HEK293T (cell line): ENCODE measurements around the gene SECISBP2.

Experiments used
- CTCF ChIA-PET: fragments of 350-600 bp; formaldehyde crosslinking; extraction: SDS; loops from one replicate; lab custom pipeline; 2021; ENCODE audit warnings: antibody characterized with exemption, inconsistent platforms; lab: Yijun Ruan, JAX
- POLR2A ChIA-PET: fragments of 350-600 bp; formaldehyde crosslinking; extraction: SDS; loops from one replicate; lab custom pipeline; 2020; ENCODE audit warnings: antibody characterized with exemption, inconsistent platforms; lab: Yijun Ruan, JAX
- DNase-seq: peaks from one replicate; pipeline ENCODE4 v3.0.0; 2012; ENCODE audit warnings: mixed read lengths; ENCODE audit errors: extremely low spot score
- ARNT ChIP-seq: fragments of 450-650 bp; IDR thresholded peaks from 2 replicates; pipeline ENCODE4 v1.6.1; 2017; ENCODE audit warnings: mild to moderate bottlenecking
- BHLHE40 ChIP-seq: fragments of 450-650 bp; IDR thresholded peaks from 2 replicates; pipeline ENCODE4 v1.6.1; 2016; ENCODE audit warnings: mild to moderate bottlenecking, moderate library complexity, borderline replicate concordance
- CTBP1 ChIP-seq: fragments of 450-650 bp; IDR thresholded peaks from 2 replicates; pipeline ENCODE4 v1.6.1; 2016; ENCODE audit warnings: borderline replicate concordance
- ELF4 ChIP-seq: fragments of 450-650 bp; IDR thresholded peaks from 2 replicates; pipeline ENCODE4 v1.6.1; 2017; ENCODE audit warnings: antibody characterized with exemption
- FOXA1 ChIP-seq: fragments of 450-650 bp; IDR thresholded peaks from 2 replicates; pipeline ENCODE4 v1.6.1; 2016; ENCODE audit warnings: mild to moderate bottlenecking
- FOXK2 ChIP-seq: fragments of 450-650 bp; IDR thresholded peaks from 2 replicates; pipeline ENCODE4 v1.6.1; 2016; ENCODE audit warnings: mild to moderate bottlenecking
- FOXM1 ChIP-seq: fragments of 450-650 bp; IDR thresholded peaks from 2 replicates; pipeline ENCODE4 v1.6.1; 2017; ENCODE audit warnings: mild to moderate bottlenecking, borderline replicate concordance
- HDGF ChIP-seq: fragments of 450-650 bp; IDR thresholded peaks from 2 replicates; pipeline ENCODE4 v1.6.1; 2017; ENCODE audit warnings: antibody characterized with exemption, borderline replicate concordance
- L3MBTL2 ChIP-seq: fragments of 450-650 bp; conservative IDR thresholded peaks from 2 replicates; pipeline ENCODE4 v1.6.1; 2016; ENCODE audit warnings: mild to moderate bottlenecking
- LEF1 ChIP-seq: fragments of 450-650 bp; IDR thresholded peaks from 2 replicates; pipeline ENCODE4 v1.6.1; 2017; ENCODE audit warnings: mild to moderate bottlenecking, borderline replicate concordance
- NFRKB ChIP-seq: fragments of 450-650 bp; IDR thresholded peaks from 2 replicates; pipeline ENCODE4 v1.6.1; 2016; ENCODE audit warnings: mild to moderate bottlenecking, moderate library complexity
- PKNOX1 ChIP-seq: fragments of 450-650 bp; IDR thresholded peaks from 2 replicates; pipeline ENCODE4 v1.6.1; 2016
- SP1 ChIP-seq: fragments of 450-650 bp; IDR thresholded peaks from 2 replicates; pipeline ENCODE4 v1.6.1; 2017
- SUZ12 ChIP-seq: fragments of 450-650 bp; IDR thresholded peaks from 2 replicates; pipeline ENCODE4 v1.6.1; 2016; ENCODE audit warnings: mild to moderate bottlenecking
- TARDBP ChIP-seq: fragments of 450-650 bp; IDR thresholded peaks from 2 replicates; pipeline ENCODE4 v1.6.1; 2016
- ZNF384 ChIP-seq: fragments of 450-650 bp; IDR thresholded peaks from 2 replicates; pipeline ENCODE4 v1.6.1; 2016

SECISBP2 gene

GRCh38 chr9:89364666-89365531 is 46.6 kb downstream of the SECISBP2 start:
- no peak for TF ChIP-seq SUZ12
- TF ChIP-seq BHLHE40: no peak
- TF ChIP-seq L3MBTL2: no peak
- no peak for TF ChIP-seq ELF4
- TF ChIP-seq LEF1: no peak
- TF ChIP-seq FOXA1: no peak
- no peak for TF ChIP-seq PKNOX1
- TF ChIP-seq ARNT: no peak
- TF ChIP-seq ZNF384: no peak
- no peak for TF ChIP-seq FOXK2
- no peak for TF ChIP-seq CTBP1
- TF ChIP-seq NFRKB: no peak
- TF ChIP-seq FOXM1: no peak
- TF ChIP-seq TARDBP: no peak
- TF ChIP-seq SP1: no peak
- no peak for TF ChIP-seq HDGF
- POLR2A ChIA-PET: interaction anchor here (0.6 kb wide), 1 partner anchor 31 kb away, joined by 3 read pairs; no protein-coding TSS in a partner anchor
- DNase-seq: no peak
- CTCF ChIA-PET: no interaction called here

GRCh38 chr9:89365532-89365912 is 47.2 kb downstream of the SECISBP2 start:
- DNase-seq: no peak
- POLR2A ChIA-PET: no interaction called here
- TF ChIP-seq FOXA1: no peak
- no peak for TF ChIP-seq PKNOX1
- TF ChIP-seq SP1: no peak
- no peak for TF ChIP-seq NFRKB
- no peak for TF ChIP-seq CTBP1
- no peak for TF ChIP-seq HDGF
- TF ChIP-seq FOXM1: no peak
- TF ChIP-seq BHLHE40: no peak
- no peak for TF ChIP-seq ELF4
- CTCF ChIA-PET: no interaction called here

GRCh38 chr9:89366711-89367110 is 48.4 kb downstream of the SECISBP2 start:
- TF ChIP-seq LEF1: no peak
- no peak for TF ChIP-seq SP1
- ChIA-PET CTCF (no interaction called here), POLR2A (no interaction called here)
- DNase-seq: no peak

- POLR2A ChIA-PET: no interaction called here
- TF ChIP-seq PKNOX1 (no peak), TARDBP (no peak), FOXK2 (no peak), BHLHE40 (no peak), L3MBTL2 (no peak), LEF1 (no peak), NFRKB (no peak), FOXM1 (no peak), ZNF384 (no peak), ELF4 (no peak), ARNT (no peak), FOXA1 (no peak), SUZ12 (no peak), CTBP1 (no peak), SP1 (no peak), HDGF (no peak)
- CTCF ChIA-PET: no interaction called here
- DNase-seq: no peak
Measured at GRCh38 chr9:89367281-89367680, 49.0 kb downstream of the SECISBP2 start.

- ChIA-PET CTCF (no interaction called here), POLR2A (no interaction called here)
- TF ChIP-seq FOXK2 (no peak), FOXA1 (no peak), L3MBTL2 (no peak), HDGF (no peak), ARNT (no peak), SP1 (no peak), CTBP1 (no peak), FOXM1 (no peak), SUZ12 (no peak), PKNOX1 (no peak), BHLHE40 (no peak), LEF1 (no peak), ELF4 (no peak), ZNF384 (no peak), TARDBP (no peak), NFRKB (no peak)
- DNase-seq: no peak
Measured at GRCh38 chr9:89367726-89368437, 49.6 kb downstream of the SECISBP2 start.
